WTC11 (cell line): ENCODE measurements around the gene DCK. TPM values are rescaled to one million over a fixed set of nuclear protein-coding genes. Genes with fewer than 3 reads are reported as not detected.
"Not testable (repeated sequence)": the region's sequence is repeated elsewhere in the genome, so short reads cannot be mapped to it uniquely, and the experiment has no call there.

Experiments
- ATAC-seq: fragments of 200-7000 bp; cut with Tn5 transposase; 2 replicates; pipeline ENCODE4 v1.10.0; 2021; ENCODE audit warnings: mild to moderate bottlenecking, moderate library complexity
- CTCF ChIA-PET: fragments of 300-600 bp; sonication (Branson Sonifier 250); formaldehyde crosslinking; loops from one replicate; lab custom pipeline; 2021; ENCODE audit warnings: antibody characterized with exemption; lab: Charles Lee
- POLR2A ChIA-PET: fragments of 350-600 bp; sonication (Branson Sonifier 250); formaldehyde crosslinking; loops from one replicate; lab custom pipeline; 2021; ENCODE audit warnings: antibody characterized with exemption; lab: Charles Lee
- DNase-seq: peaks from one replicate; pipeline ENCODE4 v3.0.0; 2021; ENCODE audit warnings: low spot score
- H3K27ac Mint-ChIP-seq: 2 replicates; pipeline ENCODE4 v1.8.0; 2021; ENCODE audit warnings: mixed read lengths
- H3K27me3 Mint-ChIP-seq: 2 replicates; pipeline ENCODE4 v1.8.0; 2021; ENCODE audit warnings: low read depth, mild to moderate bottlenecking, moderate library complexity, mixed read lengths
- H3K36me3 Mint-ChIP-seq: 2 replicates; pipeline ENCODE4 v1.8.0; 2021; ENCODE audit warnings: mixed read lengths
- H3K4me1 Mint-ChIP-seq: 2 replicates; pipeline ENCODE4 v1.8.0; 2022; ENCODE audit warnings: mixed read lengths
- H3K4me3 Mint-ChIP-seq: 2 replicates; pipeline ENCODE4 v1.8.0; 2021; ENCODE audit warnings: mild to moderate bottlenecking, moderate library complexity, mixed read lengths
- H3K9me3 Mint-ChIP-seq: 2 replicates; pipeline ENCODE4 v1.8.0; 2021; ENCODE audit warnings: mixed read lengths
- AFF4 ChIP-seq: sonication (generic); formaldehyde crosslinking; IDR thresholded peaks from 2 replicates; pipeline ENCODE4 v1.8.1; 2023; ENCODE audit warnings: mild to moderate bottlenecking, missing genetic modification reagents, borderline replicate concordance
- E2F1 ChIP-seq: sonication (generic); formaldehyde crosslinking; IDR thresholded peaks from 2 replicates; pipeline ENCODE4 v1.8.0; 2022; ENCODE audit warnings: mild to moderate bottlenecking, missing genetic modification reagents
- RELA ChIP-seq: sonication (generic); formaldehyde crosslinking; IDR thresholded peaks from 2 replicates; pipeline ENCODE4 v1.8.1; 2022; ENCODE audit warnings: missing genetic modification reagents, mild to moderate bottlenecking, borderline replicate concordance
- SMAD4 ChIP-seq: sonication (generic); formaldehyde crosslinking; IDR thresholded peaks from 2 replicates; pipeline ENCODE4 v1.8.0; 2022; ENCODE audit warnings: mild to moderate bottlenecking, missing genetic modification reagents
- SOX15 ChIP-seq: fragments of 250-450 bp; sonication (Bioruptor Pico); IDR thresholded peaks from 2 replicates; pipeline ENCODE4 v1.9.0; 2021; ENCODE audit warnings: mild to moderate bottlenecking
- ZNF416 ChIP-seq: fragments of 250-450 bp; sonication (Bioruptor Pico); IDR thresholded peaks from 2 replicates; pipeline ENCODE4 v1.9.0; 2021; ENCODE audit warnings: mild to moderate bottlenecking, inconsistent platforms
- ZNF532 ChIP-seq: fragments of 250-450 bp; sonication (Bioruptor Pico); IDR thresholded peaks from 2 replicates; pipeline ENCODE4 v1.9.0; 2021; ENCODE audit warnings: mild to moderate bottlenecking, borderline replicate concordance
- total RNA-seq: library from RNA; stranded (reverse); gene quantifications from 3 replicates; pipeline ENCODE4 v1.2.3, GENCODE V29; 2021

The DCK gene
- total RNA-seq, 1 experiment from 2014 or later: 15.0 TPM

GRCh38 chr4:70996018-70996360 is 2.5 kb downstream of the DCK start (continued):
- no peak for TF ChIP-seq AFF4 (CRISPR knock-in tag)
- TF ChIP-seq, all 79 proteins: peak for 0

- H3K36me3 Mint-ChIP-seq: peaks cover 46% of the 10 kb centered on the region
- ChIA-PET POLR2A (no interaction called here), CTCF (interaction anchor here (1.5 kb wide), 1 partner anchor 13 kb away, joined by 7 read pairs; no protein-coding TSS in a partner anchor)
- ATAC-seq: no peak
- H3K27ac Mint-ChIP-seq: no peak overlapping the region
- no peak for DNase-seq
- no peaks in the 10 kb centered on the region for H3K27me3 Mint-ChIP-seq
- peaks cover 24% of the 10 kb centered on the region for H3K9me3 Mint-ChIP-seq
- no peak overlapping the region for H3K4me3 Mint-ChIP-seq
- TF ChIP-seq SOX15 (no peak), RELA (no peak), AFF4 (CRISPR knock-in tag) (no peak), ZNF416 (CRISPR knock-in tag) (no peak)
- H3K4me1 Mint-ChIP-seq: peaks cover 47% of the 10 kb centered on the region
Observed at GRCh38 chr4:70997036-70997435, 3.6 kb downstream of the DCK start.

- peaks cover 48% of the 10 kb centered on the region for H3K36me3 Mint-ChIP-seq
- POLR2A ChIA-PET: no interaction called here
- ATAC-seq (no peak), DNase-seq (no peak)
- peaks cover 27% of the 10 kb centered on the region for H3K9me3 Mint-ChIP-seq
- H3K27ac Mint-ChIP-seq: no peak overlapping the region
- peaks cover 47% of the 10 kb centered on the region for H3K4me1 Mint-ChIP-seq
- CTCF ChIA-PET: no interaction called here
- H3K4me3 Mint-ChIP-seq: no peak overlapping the region
- no peak for TF ChIP-seq E2F1 (CRISPR knock-in tag)
- no peak for TF ChIP-seq ZNF532 (CRISPR knock-in tag)
- TF ChIP-seq SMAD4 (CRISPR knock-in tag): no peak
- TF ChIP-seq, all 79 proteins: peak for 0
- H3K27me3 Mint-ChIP-seq: no peaks in the 10 kb centered on the region
Observed at GRCh38 chr4:70997546-70997945, 4.1 kb downstream of the DCK start.

GRCh38 chr4:70999639-71000038 is 6.2 kb downstream of the DCK start:
- DNase-seq, H3K27me3 Mint-ChIP-seq, CTCF ChIA-PET, POLR2A ChIA-PET, H3K4me3 Mint-ChIP-seq, ATAC-seq, H3K27ac Mint-ChIP-seq: not testable (repeated sequence)
- peaks cover 42% of the 10 kb centered on the region for H3K36me3 Mint-ChIP-seq
- H3K4me1 Mint-ChIP-seq: peaks cover 56% of the 10 kb centered on the region
- H3K9me3 Mint-ChIP-seq: peaks cover 21% of the 10 kb centered on the region

GRCh38 chr4:71001363-71001762 is 7.9 kb downstream of the DCK start:
- CTCF ChIA-PET: interaction anchor here (2.0 kb wide), 1 partner anchor 9 kb away, joined by 7 read pairs; no protein-coding TSS in a partner anchor
- ATAC-seq, H3K27ac Mint-ChIP-seq, DNase-seq, POLR2A ChIA-PET, H3K4me3 Mint-ChIP-seq, H3K27me3 Mint-ChIP-seq: not testable (repeated sequence)
- Mint-ChIP-seq H3K36me3 (peaks cover 42% of the 10 kb centered on the region), H3K9me3 (peaks cover 21% of the 10 kb centered on the region), H3K4me1 (peaks cover 44% of the 10 kb centered on the region)
